ENCODE data around the gene SIGLEC1. TPM values are rescaled to one million over a fixed set of nuclear protein-coding genes. Genes with fewer than 3 reads are reported as not detected.

SIGLEC1 gene
- total RNA-seq, 2 donors from 2014 or later = 12.2 to 45.5 TPM

- Histone ChIP-seq H3K9me3 (no peaks in the 10 kb centered on the region), H3K36me3 (peaks cover 15% of the 10 kb centered on the region), H3K4me3 (no peak overlapping the region), H3K27me3 (replicated peaks; ENCODE audit: insufficient read depth) (no peaks in the 10 kb centered on the region), H3K27ac (no peak overlapping the region), H3K4me1 (ENCODE audit: control insufficient read depth in 1 of 2, low read depth in 2 of 2) (no peaks in the 10 kb centered on the region)
- DNase-seq (ENCODE audit: low spot score) (no peak), ATAC-seq (ENCODE audit: insufficient number of reproducible peaks, low FRiP score, low read depth) (no peak)
- TF ChIP-seq CTCF (IDR thresholded peaks at IDR 0.05) = no peak
Observed at GRCh38 chr20:3667434-3668037, 44.9 kb downstream of the SIGLEC1 start.

- Histone ChIP-seq H3K4me3 (no peak overlapping the region), H3K36me3 (peaks cover 4% of the 10 kb centered on the region), H3K4me1 (ENCODE audit: control insufficient read depth in 1 of 2, low read depth in 2 of 2) (peaks cover 0 to 9% of the 10 kb centered on the region in 2 donors), H3K27me3 (replicated peaks; ENCODE audit: insufficient read depth) (no peaks in the 10 kb centered on the region), H3K27ac (no peak overlapping the region), H3K9me3 (no peaks in the 10 kb centered on the region)
- DNase-seq (ENCODE audit: low spot score) (no peak), ATAC-seq (ENCODE audit: insufficient number of reproducible peaks, low FRiP score, low read depth) (no peak)
- no peak for TF ChIP-seq CTCF (IDR thresholded peaks at IDR 0.05)
Observed at GRCh38 chr20:3663858-3664257, 48.5 kb downstream of the SIGLEC1 start.

GRCh38 chr20:3663031-3663701, 49.2 kb downstream of the SIGLEC1 start, which contains the start of gene GFRA4:
TSS of gene GFRA4 (minus strand) at chr20:3663399. CDS start at chr20:3663399, 0 bp downstream.
- Histone ChIP-seq H3K27me3 (replicated peaks; ENCODE audit: insufficient read depth) (no peaks in the 10 kb centered on the region), H3K4me1 (ENCODE audit: control insufficient read depth in 1 of 2, low read depth in 2 of 2) (peaks cover 0 to 9% of the 10 kb centered on the region in 2 donors), H3K27ac (no peak within 1 kb of the TSS), H3K4me3 (no peak within 1 kb of the TSS), H3K9me3 (no peaks in the 10 kb centered on the region), H3K36me3 (no peaks in the 10 kb centered on the region)
- TF ChIP-seq CTCF (IDR thresholded peaks at IDR 0.05) = no peak
- DNase-seq (ENCODE audit: low spot score) (no peak), ATAC-seq (ENCODE audit: insufficient number of reproducible peaks, low FRiP score, low read depth) (no peak)

Other genes with a start within 250 kb of the SIGLEC1 start
- 10 to 100 TPM; 25.0 to 32.9 TPM for gene ATRN, start 241.6 kb downstream of the SIGLEC1 start, total RNA-seq
- gene GFRA4, start 49.2 kb downstream of the SIGLEC1 start, total RNA-seq = not detected
- gene ADAM33, start 30.6 kb downstream of the SIGLEC1 start, total RNA-seq = 100 to 1,000 TPM; 113 to 177 TPM
- 1 to 10 TPM; 4.6 to 6.5 TPM for gene HSPA12B, start 20.1 kb upstream of the SIGLEC1 start, total RNA-seq
- gene ADISSP, start 55.2 kb upstream of the SIGLEC1 start, total RNA-seq = 10 to 100 TPM in 1 of 2 donors, 1 to 10 TPM in 1; 7.8 to 20.4 TPM
- under 1 TPM in 1 of 2 donors, not detected in 1; 0.27 TPM for gene SPEF1, start 68.8 kb upstream of the SIGLEC1 start, total RNA-seq
- gene CENPB, start 74.1 kb upstream of the SIGLEC1 start, total RNA-seq = 100 to 1,000 TPM in 1 of 2 donors, 10 to 100 TPM in 1; 97.2 to 114 TPM
- 10 to 100 TPM; 28.4 to 41.8 TPM for gene CDC25B, start 83.7 kb upstream of the SIGLEC1 start, total RNA-seq
- gene AP5S1, start 107.9 kb upstream of the SIGLEC1 start, total RNA-seq = 10 to 100 TPM; 12.3 to 18.0 TPM
- gene MAVS, start 134.2 kb upstream of the SIGLEC1 start, total RNA-seq = 10 to 100 TPM; 35.2 to 42.1 TPM
- gene PANK2, start 176.8 kb upstream of the SIGLEC1 start, total RNA-seq = 100 to 1,000 TPM in 1 of 2 donors, 10 to 100 TPM in 1; 58.3 to 113 TPM